ENCODE data around the gene DACH1.

The DACH1 gene

DNA sequence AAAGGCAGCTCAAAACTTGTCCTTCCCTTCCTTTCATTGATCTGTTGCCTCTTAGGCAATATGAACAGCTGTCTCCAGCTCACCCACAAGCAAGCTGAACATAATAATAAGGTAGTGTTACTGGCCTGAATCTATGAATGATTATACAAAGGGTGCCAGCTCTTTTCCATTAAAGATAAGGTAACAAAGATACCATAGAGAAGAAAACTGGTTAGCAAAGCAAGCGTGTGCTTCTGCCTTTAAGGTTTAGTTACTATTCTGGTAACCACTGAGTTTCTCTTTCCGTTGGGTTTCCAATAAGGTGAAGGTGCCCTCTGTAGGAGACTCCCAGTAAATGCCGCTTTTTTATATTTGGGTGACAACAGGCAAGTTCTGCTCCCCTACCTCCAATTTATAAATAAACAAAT lies 12.1 kb upstream of the DACH1 start:
- Histone ChIP-seq H3K27me3 (no peaks in the 10 kb centered on the region), H3K4me1 (no peaks in the 10 kb centered on the region), H4K20me1 (no peaks in the 10 kb centered on the region), H3K9ac (no peak overlapping the region), H3K36me3 (no peaks in the 10 kb centered on the region), H3K9me3 (no peaks in the 10 kb centered on the region), H3K4me3 (no peak overlapping the region), H3K27ac (no peak overlapping the region), H3K4me2 (no peak overlapping the region)
- no peak for TF ChIP-seq Cebpa-rat (IDR thresholded peaks at IDR 0.05)

- TF ChIP-seq Cebpa-rat (IDR thresholded peaks at IDR 0.05): no peak
- Histone ChIP-seq H3K27ac (no peak overlapping the region), H3K4me1 (no peaks in the 10 kb centered on the region), H3K9me3 (no peaks in the 10 kb centered on the region), H3K36me3 (no peaks in the 10 kb centered on the region), H3K4me3 (no peak overlapping the region), H3K9ac (no peak overlapping the region), H3K27me3 (no peaks in the 10 kb centered on the region), H4K20me1 (no peaks in the 10 kb centered on the region), H3K4me2 (no peak overlapping the region)
Measured at GRCh38 chr13:71877256-71877653, 10.3 kb upstream of the DACH1 start.

DNA sequence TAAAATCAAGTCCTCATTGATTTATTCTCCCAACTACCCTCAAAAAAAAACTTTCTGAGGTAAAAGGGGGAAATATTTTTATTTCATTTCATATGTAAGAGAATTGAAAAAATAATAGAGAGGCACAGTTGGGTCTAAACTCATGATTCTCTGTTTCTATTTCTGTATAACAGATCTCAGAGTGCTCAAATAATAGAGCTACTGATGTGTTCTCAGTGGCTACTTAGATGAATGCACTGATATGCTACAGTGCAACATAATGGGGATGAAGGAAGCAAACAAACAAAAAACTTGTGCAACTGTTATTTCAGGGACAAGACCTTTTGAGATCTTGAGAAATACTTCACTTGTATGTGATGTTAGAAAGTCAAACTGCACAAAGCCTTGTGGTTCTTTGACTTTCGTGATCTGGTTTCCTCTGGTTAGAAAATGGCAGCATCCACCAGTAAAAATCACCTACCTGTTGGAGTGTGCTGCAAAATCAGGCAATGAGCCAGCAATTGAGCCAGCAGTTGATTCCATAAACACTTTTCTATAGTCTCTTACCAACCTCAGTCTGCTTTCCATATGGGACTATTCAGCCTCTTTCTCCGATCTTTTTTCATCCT lies 9.7 kb upstream of the DACH1 start:
- H3K4me1 ChIP-seq: no peaks in the 10 kb centered on the region

GRCh38 chr13:71875823-71876222 lies 8.8 kb upstream of the DACH1 start:
- H3K4me1 ChIP-seq: no peaks in the 10 kb centered on the region
- no peaks in the 10 kb centered on the region for H3K27me3 ChIP-seq
- H3K27ac ChIP-seq: no peak overlapping the region

More for the DNA sequence above, 9.7 kb upstream of the DACH1 start:
- Histone ChIP-seq H3K27ac (no peak overlapping the region), H3K4me3 (no peak overlapping the region), H3K36me3 (no peaks in the 10 kb centered on the region), H3K27me3 (no peaks in the 10 kb centered on the region), H3K9ac (no peak overlapping the region), H4K20me1 (no peaks in the 10 kb centered on the region), H3K9me3 (no peaks in the 10 kb centered on the region), H3K4me2 (no peak overlapping the region)
- no peak for TF ChIP-seq Cebpa-rat (IDR thresholded peaks at IDR 0.05)

GRCh38 chr13:71874458-71874857 lies 7.5 kb upstream of the DACH1 start:
- Histone ChIP-seq H3K4me2 (no peak overlapping the region), H3K4me1 (no peaks in the 10 kb centered on the region), H3K9me3 (no peaks in the 10 kb centered on the region), H3K36me3 (no peaks in the 10 kb centered on the region), H3K4me3 (no peak overlapping the region), H4K20me1 (no peaks in the 10 kb centered on the region), H3K9ac (no peak overlapping the region), H3K27ac (no peak overlapping the region), H3K27me3 (peaks cover 11% of the 10 kb centered on the region; the same call in 1 of the 2 replicates)
- no peak for TF ChIP-seq Cebpa-rat (IDR thresholded peaks at IDR 0.05)

More at GRCh38 chr13:71875823-71876222, 8.8 kb upstream of the DACH1 start:
- no peak for TF ChIP-seq Cebpa-rat (IDR thresholded peaks at IDR 0.05)
- Histone ChIP-seq H3K4me3 (no peak overlapping the region), H3K4me2 (no peak overlapping the region), H4K20me1 (no peaks in the 10 kb centered on the region), H3K36me3 (no peaks in the 10 kb centered on the region), H3K9me3 (no peaks in the 10 kb centered on the region), H3K9ac (no peak overlapping the region)

DNA sequence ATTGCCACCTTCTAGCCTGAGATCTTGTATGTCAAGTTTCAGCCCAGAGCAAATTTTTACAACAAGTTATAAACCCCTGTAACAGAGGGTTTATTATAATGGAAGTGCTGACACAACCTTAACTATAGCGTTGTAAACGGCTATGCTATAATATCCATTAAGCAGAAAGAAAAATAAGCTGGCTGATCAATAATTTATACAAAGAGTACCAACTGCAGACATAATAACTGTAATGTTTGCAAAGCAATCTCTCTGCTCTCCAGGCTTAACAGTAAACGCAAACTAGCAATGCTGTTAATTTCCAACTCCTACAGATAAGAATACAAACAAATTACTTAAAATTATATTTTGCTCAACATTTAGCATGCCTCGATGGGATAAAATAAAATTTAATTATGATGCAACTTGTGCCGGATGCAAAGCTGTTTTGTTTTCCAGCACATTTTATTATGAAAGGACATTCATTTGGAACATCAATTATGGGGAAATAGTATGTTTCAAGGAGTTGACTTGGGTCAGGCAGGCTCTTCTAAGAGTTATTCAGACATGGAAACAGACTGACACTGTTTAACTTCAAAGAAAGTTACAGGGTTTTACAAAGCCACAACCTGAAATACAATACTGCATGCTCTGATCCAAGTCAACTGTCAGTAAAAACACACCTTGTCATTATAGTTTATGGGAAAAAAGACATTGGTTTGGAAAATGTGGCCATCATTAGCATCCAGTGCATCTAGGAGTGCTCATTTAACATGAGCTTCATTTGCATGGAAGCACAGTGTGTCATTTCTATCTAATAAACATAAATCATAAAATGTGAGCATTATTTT lies 6.6 kb upstream of the DACH1 start:
- Histone ChIP-seq H3K9ac (no peak overlapping the region), H3K4me1 (no peaks in the 10 kb centered on the region)
- TF ChIP-seq Cebpa-rat (IDR thresholded peaks at IDR 0.05): no peak

GRCh38 chr13:71871844-71872243 lies 4.8 kb upstream of the DACH1 start:
- Histone ChIP-seq H3K4me3 (no peak overlapping the region), H3K9me3 (no peaks in the 10 kb centered on the region), H3K27me3 (peaks cover 35% of the 10 kb centered on the region), H3K4me2 (no peak overlapping the region), H4K20me1 (no peaks in the 10 kb centered on the region; the same call in 1 of the 2 replicates), H3K4me1 (no peaks in the 10 kb centered on the region), H3K27ac (no peak overlapping the region), H3K9ac (no peak overlapping the region), H3K36me3 (no peaks in the 10 kb centered on the region)
- TF ChIP-seq Cebpa-rat (IDR thresholded peaks at IDR 0.05): no peak

More for the DNA sequence above, 6.6 kb upstream of the DACH1 start:
- peaks cover 17% of the 10 kb centered on the region for H3K27me3 ChIP-seq
- H3K9me3 ChIP-seq: no peaks in the 10 kb centered on the region
- no peak overlapping the region for H3K4me2 ChIP-seq
- H4K20me1 ChIP-seq: no peaks in the 10 kb centered on the region
- no peak overlapping the region for H3K4me3 ChIP-seq
- no peak overlapping the region for H3K27ac ChIP-seq
- H3K36me3 ChIP-seq: no peaks in the 10 kb centered on the region

GRCh38 chr13:71871176-71871754 lies 4.3 kb upstream of the DACH1 start:
- Histone ChIP-seq H3K4me3 (no peak overlapping the region), H3K4me2 (no peak overlapping the region), H4K20me1 (no peaks in the 10 kb centered on the region; the same call in 1 of the 2 replicates), H3K4me1 (no peaks in the 10 kb centered on the region), H3K27ac (no peak overlapping the region), H3K9ac (no peak overlapping the region), H3K27me3 (peaks cover 40% of the 10 kb centered on the region), H3K9me3 (no peaks in the 10 kb centered on the region), H3K36me3 (no peaks in the 10 kb centered on the region)
- no peak for TF ChIP-seq Cebpa-rat (IDR thresholded peaks at IDR 0.05)

DNA sequence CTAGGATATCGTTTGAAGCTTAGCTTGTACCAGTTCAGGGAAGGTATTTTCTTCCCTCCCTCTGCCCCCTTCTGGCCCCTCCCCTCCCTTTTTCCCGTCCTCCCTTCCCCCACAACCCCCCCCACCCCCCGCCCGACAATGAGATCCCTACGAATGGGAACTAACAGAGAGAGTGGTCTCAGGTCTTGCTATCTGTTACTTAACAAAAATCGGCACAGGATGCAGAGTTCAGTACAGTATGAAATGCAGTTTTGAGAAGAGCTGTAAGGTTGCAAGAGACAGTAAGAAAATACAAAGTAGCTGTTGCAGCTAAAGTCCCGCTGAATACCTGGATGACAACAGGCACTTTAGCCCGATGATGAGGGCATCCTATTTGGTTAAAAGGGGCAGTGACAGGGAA lies 3.1 kb upstream of the DACH1 start:
- peaks cover 52% of the 10 kb centered on the region for H3K27me3 ChIP-seq
- H3K9me3 ChIP-seq: peaks cover 3% of the 10 kb centered on the region
- TF ChIP-seq Cebpa-rat (IDR thresholded peaks at IDR 0.05): no peak
- no peak overlapping the region for H3K27ac ChIP-seq
- H3K4me2 ChIP-seq: no peak overlapping the region
- no peak overlapping the region for H3K4me3 ChIP-seq
- H3K36me3 ChIP-seq: no peaks in the 10 kb centered on the region
- H4K20me1 ChIP-seq: peaks cover 10% of the 10 kb centered on the region
- H3K9ac ChIP-seq: no peak overlapping the region
- H3K4me1 ChIP-seq: peaks cover 10% of the 10 kb centered on the region

GRCh38 chr13:71869274-71869673 lies 2.3 kb upstream of the DACH1 start:
- Histone ChIP-seq H3K36me3 (no peaks in the 10 kb centered on the region), H3K9ac (no peak overlapping the region), H3K4me3 (no peak overlapping the region), H3K27ac (no peak overlapping the region), H3K27me3 (peaks cover 60% of the 10 kb centered on the region), H4K20me1 (peaks cover 18% of the 10 kb centered on the region), H3K4me2 (no peak overlapping the region), H3K4me1 (peaks cover 12% of the 10 kb centered on the region), H3K9me3 (peaks cover 11% of the 10 kb centered on the region)
- no peak for TF ChIP-seq Cebpa-rat (IDR thresholded peaks at IDR 0.05)
